GM21825 (cell line): ENCODE data around the gene ARL4D.
"Not testable (repeated sequence)": the region's sequence is repeated elsewhere in the genome, so short reads cannot be mapped to it uniquely, and the experiment has no call there.

ENCODE experiments used
- ATAC-seq: cut with Tn5 transposase; IDR thresholded peaks from one replicate; pipeline ENCODE4 v1.9.1; 2021; ENCODE audit warnings: mild to moderate bottlenecking, moderate library complexity; ENCODE audit not compliant: unreplicated experiment

ARL4D gene

GRCh38 chr17:43419375-43419882 is 20.6 kb downstream of the ARL4D start:
- ATAC-seq, result not testable (repeated sequence)

GRCh38 chr17:43423777-43424455 is 25.1 kb downstream of the ARL4D start:
- no peak for ATAC-seq

GRCh38 chr17:43427362-43428043 is 28.7 kb downstream of the ARL4D start:
- ATAC-seq, result no peak

- ATAC-seq, result no peak
Observed at GRCh38 chr17:43428524-43428923, 29.7 kb downstream of the ARL4D start.

- ATAC-seq, result no peak
Observed at GRCh38 chr17:43430936-43431713, 32.3 kb downstream of the ARL4D start.

- no peak for ATAC-seq
Observed at GRCh38 chr17:43431714-43432523, 33.1 kb downstream of the ARL4D start.

- no peak for ATAC-seq
Observed at GRCh38 chr17:43434902-43435319, 36.1 kb downstream of the ARL4D start.

- ATAC-seq, result no peak
Observed at GRCh38 chr17:43437756-43438155, 39.0 kb downstream of the ARL4D start.

GRCh38 chr17:43438626-43439025 is 39.8 kb downstream of the ARL4D start:
- no peak for ATAC-seq

- no peak for ATAC-seq
Observed at GRCh38 chr17:43439041-43439440, 40.2 kb downstream of the ARL4D start.

GRCh38 chr17:43442711-43443110 is 43.9 kb downstream of the ARL4D start:
- ATAC-seq, result no peak

- ATAC-seq, result no peak
Observed at GRCh38 chr17:43443381-43443780, 44.6 kb downstream of the ARL4D start.

GRCh38 chr17:43444223-43445008 is 45.6 kb downstream of the ARL4D start:
- no peak for ATAC-seq

GRCh38 chr17:43445009-43445589 is 46.3 kb downstream of the ARL4D start:
- ATAC-seq, result no peak

GRCh38 chr17:43446773-43447172 is 48.0 kb downstream of the ARL4D start:
- no peak for ATAC-seq

- ATAC-seq, result no peak
Observed at GRCh38 chr17:43448720-43449469, 50.1 kb downstream of the ARL4D start.

GRCh38 chr17:43449470-43450248 is 50.9 kb downstream of the ARL4D start:
- no peak for ATAC-seq
